HepG2 (cell line): ENCODE measurements around the gene SLC25A11. TPM values are rescaled to one million over a fixed set of nuclear protein-coding genes. Genes with fewer than 3 reads are reported as not detected.

Source experiments
- ARID2 ChIP-seq: sonication (generic); formaldehyde crosslinking; IDR thresholded peaks from 2 replicates; pipeline ENCODE4 v1.8.1; 2022; ENCODE audit warnings: mild to moderate bottlenecking, missing genetic modification reagents, borderline replicate concordance
- FOSL1 ChIP-seq: sonication (generic); formaldehyde crosslinking; IDR thresholded peaks from 2 replicates; pipeline ENCODE4 v1.9.0; 2021; ENCODE audit warnings: missing genetic modification reagents, borderline replicate concordance
- FOXK1 ChIP-seq: sonication (generic); formaldehyde crosslinking; IDR thresholded peaks from 2 replicates; pipeline ENCODE4 v1.4.0; 2020; ENCODE audit warnings: low read depth, missing genetic modification reagents, borderline replicate concordance
- GABPA ChIP-seq, 2 experiments: IDR thresholded peaks; 2 replicates each; pipeline ENCODE4 v1.6.1; 2011 to 2016; ENCODE audit warnings: low read depth in 2 of 2, low read length in 1 of 2, missing biosample characterization in 1 of 2, missing genetic modification characterization in 1 of 2
- MAFK ChIP-seq, 2 experiments: IDR thresholded peaks in 1 of 2; conservative IDR thresholded peaks in 1 of 2; 2 replicates each; pipeline ENCODE4 v1.6.1; 2011; ENCODE audit warnings: improper control_type of control experiment in 2 of 2, low read length in 2 of 2
- MYNN ChIP-seq: sonication (generic); formaldehyde crosslinking; IDR thresholded peaks from 2 replicates; pipeline ENCODE4 v1.4.0; 2020; ENCODE audit warnings: mild to moderate bottlenecking, low read depth, missing genetic modification reagents
- NKX3-1 ChIP-seq: sonication (generic); formaldehyde crosslinking; IDR thresholded peaks from 2 replicates; pipeline ENCODE4 v1.5.0; 2020; ENCODE audit warnings: missing genetic modification reagents
- NR2F6 ChIP-seq, 2 experiments: IDR thresholded peaks; 2 replicates each; pipeline ENCODE4 v1.6.1; 2016; ENCODE audit warnings: antibody characterized with exemption in 1 of 2, mild to moderate bottlenecking in 1 of 2
- POLR2AphosphoS2 ChIP-seq: IDR thresholded peaks from 2 replicates; pipeline ENCODE4 v1.6.1; 2011; ENCODE audit warnings: low read depth, low read length, improper control_type of control experiment
- POLR2AphosphoS5 ChIP-seq: IDR thresholded peaks from 2 replicates; pipeline ENCODE4 v1.6.1; 2012; ENCODE audit warnings: low read depth, low read length
- RBM22 ChIP-seq: fragments of 200-400 bp; formaldehyde crosslinking; optimal IDR thresholded peaks from 2 replicates; pipeline ENCODE3; 2017; ENCODE audit warnings: mild to moderate bottlenecking, low read length, moderate library complexity
- RFXAP ChIP-seq: sonication (generic); formaldehyde crosslinking; IDR thresholded peaks from 2 replicates; pipeline ENCODE4 v1.4.0; 2020; ENCODE audit warnings: missing genetic modification reagents, borderline replicate concordance
- SCMH1 ChIP-seq: sonication (generic); formaldehyde crosslinking; IDR thresholded peaks from 2 replicates; pipeline ENCODE4 v1.9.0; 2021; ENCODE audit warnings: missing genetic modification reagents, mild to moderate bottlenecking, borderline replicate concordance
- SOX5 ChIP-seq: IDR thresholded peaks from 2 replicates; pipeline ENCODE4 v1.6.1; 2016; ENCODE audit warnings: borderline replicate concordance
- SPEN ChIP-seq: sonication (generic); formaldehyde crosslinking; IDR thresholded peaks from 2 replicates; pipeline ENCODE4 v1.5.1; 2020; ENCODE audit warnings: low read depth, mild to moderate bottlenecking, missing genetic modification reagents
- TEAD2 ChIP-seq: sonication (generic); formaldehyde crosslinking; IDR thresholded peaks from 2 replicates; pipeline ENCODE4 v1.9.0; 2021; ENCODE audit warnings: missing genetic modification reagents
- U2AF1 ChIP-seq: fragments of 200-400 bp; formaldehyde crosslinking; optimal IDR thresholded peaks from 2 replicates; pipeline ENCODE3; 2017; ENCODE audit warnings: mild to moderate bottlenecking, low read depth, low read length
- ZC3H4 ChIP-seq: sonication (generic); formaldehyde crosslinking; IDR thresholded peaks from 2 replicates; pipeline ENCODE4 v1.4.0; 2020; ENCODE audit warnings: missing genetic modification reagents, borderline replicate concordance
- ZFY ChIP-seq: sonication (generic); formaldehyde crosslinking; IDR thresholded peaks from 2 replicates; pipeline ENCODE4 v1.4.0; 2020; ENCODE audit warnings: missing genetic modification reagents
- polyA plus RNA-seq, 8 experiments: library from polyadenylated mRNA; depleted of rRNA in 3 of 8; stranded (reverse) in 7 of 8; unstranded in 1 of 8; fragments of >200 nt; fragmentation: Illumina TruSeq in 4 of 8; extraction: Trizol in 4 of 8; gene quantifications; 2 replicates each; pipeline versions ENCODE4 v1.2.1 to v1.2.3, GENCODE V29; 2011 to 2016; ENCODE audit warnings: low read depth in 4 of 8, missing spikeins in 1 of 8, mixed read lengths in 1 of 8; ENCODE audit not compliant: insufficient read depth in 1 of 8
- total RNA-seq, 5 experiments: library from RNA; depleted of rRNA; stranded (reverse); fragments of >200 nt; fragmentation: Illumina TruSeq; extraction: Trizol; gene quantifications; 2 replicates each; pipeline ENCODE4 v1.2.3, GENCODE V29; 2016; ENCODE audit warnings: low read depth in 1 of 5
- TF ChIP-seq, protein P1 (sequence below): sonication (generic); formaldehyde crosslinking; IDR thresholded peaks from 2 replicates; pipeline ENCODE4 v1.8.0; 2022; ENCODE audit warnings: mild to moderate bottlenecking, missing genetic modification reagents; ENCODE audit not compliant: insufficient replicate concordance
- TF ChIP-seq, protein P2 (sequence below): sonication (generic); formaldehyde crosslinking; IDR thresholded peaks from 2 replicates; pipeline ENCODE4 v1.8.0; 2022; ENCODE audit warnings: missing genetic modification reagents, low read depth, mild to moderate bottlenecking, borderline replicate concordance
- TF ChIP-seq, protein P3 (sequence below), 2 experiments: sonication (generic) in 1 of 2; formaldehyde crosslinking in 1 of 2; IDR thresholded peaks; 2 replicates each; pipeline versions ENCODE4 v1.4.0 to v1.6.1; 2016 to 2020; ENCODE audit warnings: borderline replicate concordance in 1 of 2, low read depth in 1 of 2, mild to moderate bottlenecking in 1 of 2, missing genetic modification reagents in 1 of 2

Gene SLC25A11
- total and polyA plus RNA-seq, 2 of the 13 experiments (the other 11 are each of a cell fraction or from before 2014, with no cell fraction given) = 35.4 to 47.2 TPM

DNA sequence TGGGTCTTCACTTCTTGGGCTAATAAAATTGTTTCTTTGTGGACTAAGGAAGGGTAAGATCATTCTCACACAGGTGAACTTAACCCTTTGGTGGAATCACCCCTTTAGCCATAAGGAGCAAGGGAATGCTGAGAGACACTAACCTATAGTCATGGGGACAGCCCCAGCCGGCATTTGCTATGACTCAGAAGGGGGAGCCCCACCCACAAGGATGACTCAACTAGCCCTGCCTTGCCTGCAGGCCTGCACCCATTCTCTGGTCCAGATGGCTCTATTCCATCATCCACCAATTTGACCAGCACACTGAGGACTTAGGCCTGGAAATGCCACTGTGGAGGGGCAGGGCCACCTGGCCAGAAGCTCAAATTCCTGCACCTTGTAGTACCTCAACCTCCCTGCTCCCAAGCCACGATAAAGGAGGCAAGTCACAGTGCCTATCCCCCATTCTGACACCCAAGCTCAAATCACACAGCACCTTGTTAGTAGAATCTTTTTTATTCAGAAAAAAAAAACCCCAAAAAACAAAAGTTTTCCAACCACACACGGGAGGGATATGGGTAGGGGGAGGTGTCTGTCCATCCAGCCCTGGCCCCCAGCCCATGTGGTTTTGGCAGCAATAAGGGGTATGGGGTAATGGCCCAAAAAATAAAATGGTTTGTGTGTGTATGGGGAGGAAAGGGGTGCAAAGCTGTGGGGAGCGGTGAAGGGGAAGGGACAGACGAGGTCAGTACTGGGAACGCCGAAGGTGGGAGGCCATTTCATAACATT, 5.5 kb upstream of the SLC25A11 start (continued):
- 0 out of 2 replicates have a peak, but pooled peaks have one; percentile 49 for TF ChIP-seq ZC3H4
- peak; percentile 64; the same call in 1 of the 2 replicates for TF ChIP-seq POLR2AphosphoS5
- no peak for TF ChIP-seq SCMH1 (CRISPR knock-in tag)
- TF ChIP-seq RFXAP = 0 out of 2 replicates have a peak, but pooled peaks have one; percentile 33
- no peak for TF ChIP-seq U2AF1
- no peak for TF ChIP-seq FOXK1 (CRISPR knock-in tag)
- TF ChIP-seq POLR2AphosphoS2 = 0 out of 2 replicates have a peak, but pooled peaks have one; percentile 64
- no peak for TF ChIP-seq MYNN (CRISPR knock-in tag)
- TF ChIP-seq RBM22 = peak; percentile 97
- peak; percentile 46; the same call in 1 of the 2 replicates for TF ChIP-seq ARID2 (CRISPR knock-in tag)
- peak; percentile 71 for TF ChIP-seq FOSL1 (CRISPR knock-in tag)
- TF ChIP-seq, protein P1, sequence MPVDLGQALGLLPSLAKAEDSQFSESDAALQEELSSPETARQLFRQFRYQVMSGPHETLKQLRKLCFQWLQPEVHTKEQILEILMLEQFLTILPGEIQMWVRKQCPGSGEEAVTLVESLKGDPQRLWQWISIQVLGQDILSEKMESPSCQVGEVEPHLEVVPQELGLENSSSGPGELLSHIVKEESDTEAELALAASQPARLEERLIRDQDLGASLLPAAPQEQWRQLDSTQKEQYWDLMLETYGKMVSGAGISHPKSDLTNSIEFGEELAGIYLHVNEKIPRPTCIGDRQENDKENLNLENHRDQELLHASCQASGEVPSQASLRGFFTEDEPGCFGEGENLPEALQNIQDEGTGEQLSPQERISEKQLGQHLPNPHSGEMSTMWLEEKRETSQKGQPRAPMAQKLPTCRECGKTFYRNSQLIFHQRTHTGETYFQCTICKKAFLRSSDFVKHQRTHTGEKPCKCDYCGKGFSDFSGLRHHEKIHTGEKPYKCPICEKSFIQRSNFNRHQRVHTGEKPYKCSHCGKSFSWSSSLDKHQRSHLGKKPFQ (CRISPR knock-in tag) = no peak
- no peak for TF ChIP-seq GABPA (IDR thresholded peaks at IDR 0.05; ENCODE audit: low read depth, low read length)
- TF ChIP-seq GABPA (CRISPR knock-in tag; IDR thresholded peaks at IDR 0.05; ENCODE audit: low read depth) = peak; percentile 43; the same call in 1 of the 2 replicates
- TF ChIP-seq, protein P2, sequence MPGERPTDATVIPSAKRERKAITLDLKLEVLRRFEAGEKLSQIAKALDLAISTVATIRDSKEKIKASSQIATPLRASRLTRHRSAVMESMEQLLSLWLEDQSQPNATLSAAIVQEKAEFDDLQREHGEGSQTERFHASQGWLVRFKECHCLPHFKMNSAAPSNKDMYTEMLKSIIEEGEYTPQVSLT (CRISPR knock-in tag) = no peak
- TF ChIP-seq NKX3-1 = no peak
- no peak for TF ChIP-seq MAFK (conservative IDR thresholded peaks at IDR 0.05 in 1 of 2, IDR thresholded peaks at IDR 0.05 in 1 of 2; ENCODE audit: low read length in 2 of 2)
- peak; percentile 44; the same call in 1 of the 2 replicates for TF ChIP-seq ZFY (CRISPR knock-in tag)
- no peak for TF ChIP-seq SPEN
- TF ChIP-seq, protein P3, sequence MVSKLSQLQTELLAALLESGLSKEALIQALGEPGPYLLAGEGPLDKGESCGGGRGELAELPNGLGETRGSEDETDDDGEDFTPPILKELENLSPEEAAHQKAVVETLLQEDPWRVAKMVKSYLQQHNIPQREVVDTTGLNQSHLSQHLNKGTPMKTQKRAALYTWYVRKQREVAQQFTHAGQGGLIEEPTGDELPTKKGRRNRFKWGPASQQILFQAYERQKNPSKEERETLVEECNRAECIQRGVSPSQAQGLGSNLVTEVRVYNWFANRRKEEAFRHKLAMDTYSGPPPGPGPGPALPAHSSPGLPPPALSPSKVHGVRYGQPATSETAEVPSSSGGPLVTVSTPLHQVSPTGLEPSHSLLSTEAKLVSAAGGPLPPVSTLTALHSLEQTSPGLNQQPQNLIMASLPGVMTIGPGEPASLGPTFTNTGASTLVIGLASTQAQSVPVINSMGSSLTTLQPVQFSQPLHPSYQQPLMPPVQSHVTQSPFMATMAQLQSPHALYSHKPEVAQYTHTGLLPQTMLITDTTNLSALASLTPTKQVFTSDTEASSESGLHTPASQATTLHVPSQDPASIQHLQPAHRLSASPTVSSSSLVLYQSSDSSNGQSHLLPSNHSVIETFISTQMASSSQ (IDR thresholded peaks at IDR 0.05; ENCODE audit: low read depth) = no peak
- TF ChIP-seq, protein P3 (CRISPR knock-in tag; IDR thresholded peaks at IDR 0.05; ENCODE audit: borderline replicate concordance) = no peak
- no peak for TF ChIP-seq TEAD2 (CRISPR knock-in tag)
- TF ChIP-seq NR2F6 (IDR thresholded peaks at IDR 0.05) = no peak
- TF ChIP-seq NR2F6 (CRISPR knock-in tag; IDR thresholded peaks at IDR 0.05) = 0 out of 2 replicates have a peak, but pooled peaks have one; percentile 15
- peak; percentile 20; the same call in 1 of the 2 replicates for TF ChIP-seq SOX5 (CRISPR knock-in tag)
